ENCODE results near the gene EDA. TPM values are rescaled to one million over a fixed set of nuclear protein-coding genes. Genes with fewer than 3 reads are reported as not detected.

The EDA gene
- total and polyA plus RNA-seq, 5 donors = 10.0 to 26.1 (median 20.5) TPM

- ATAC-seq = peak; percentile 70 to 74
- Histone ChIP-seq H3K27ac (ENCODE audit: low read length) (no peak overlapping the region), H3K27me3 (ENCODE audit: control insufficient read depth, insufficient read depth) (no peaks in the 10 kb centered on the region), H3K4me1 (ENCODE audit: control insufficient read depth, insufficient read depth, low read length) (peaks cover 4% of the 10 kb centered on the region), H3K4me3 (ENCODE audit: low read length) (no peak overlapping the region), H3K9me3 (ENCODE audit: control insufficient read depth, low read length) (no peaks in the 10 kb centered on the region)
- intact Hi-C loops (cut with DNase I) = loop anchor here in 1 of 4 donors (10.0 kb wide), 1 partner anchor 411 kb away; the partner anchor contains the start of gene EDA
- no peak for DNase-seq
- WGBS = 17% methylated on average over 1 of the region's 1 CpG
These were observed 409.6 kb downstream of the EDA start for GRCh38 chrX:70025464-70025863.

GRCh38 chrX:70026112-70026850 lies 410.4 kb downstream of the EDA start:
- no peak for DNase-seq
- 34% methylated on average over 1 of the region's 1 CpG for WGBS
- H3K9me3 ChIP-seq (ENCODE audit: control insufficient read depth, low read length) = no peaks in the 10 kb centered on the region
- no peak overlapping the region for H3K27ac ChIP-seq (ENCODE audit: low read length)
- peak in 1 of 2 donors; percentile 38 for ATAC-seq
- intact Hi-C loops (cut with DNase I) = loop anchor here in 1 of 4 donors (10.0 kb wide), 1 partner anchor 411 kb away; the partner anchor contains the start of gene EDA
- H3K27me3 ChIP-seq (ENCODE audit: control insufficient read depth, insufficient read depth) = no peaks in the 10 kb centered on the region
- peaks cover 4% of the 10 kb centered on the region for H3K4me1 ChIP-seq (ENCODE audit: control insufficient read depth, insufficient read depth, low read length)
- no peak overlapping the region for H3K4me3 ChIP-seq (ENCODE audit: low read length)

- WGBS = 39% methylated on average over 4 of the region's 4 CpGs
- Histone ChIP-seq H3K4me3 (ENCODE audit: low read length) (no peak overlapping the region), H3K4me1 (ENCODE audit: control insufficient read depth, insufficient read depth, low read length) (peaks cover 4% of the 10 kb centered on the region), H3K27me3 (ENCODE audit: control insufficient read depth, insufficient read depth) (no peaks in the 10 kb centered on the region), H3K9me3 (ENCODE audit: control insufficient read depth, low read length) (no peaks in the 10 kb centered on the region), H3K27ac (ENCODE audit: low read length) (no peak overlapping the region)
- peak; percentile 19 to 37 for ATAC-seq
- no peak for DNase-seq
- intact Hi-C loops (cut with DNase I) = loop anchor here in 1 of 4 donors (10.0 kb wide), 1 partner anchor 412 kb away; the partner anchor contains the start of gene EDA
These were observed 410.9 kb downstream of the EDA start for GRCh38 chrX:70026851-70027200.

GRCh38 chrX:70029863-70030262 lies 413.9 kb downstream of the EDA start:
- Histone ChIP-seq H3K9me3 (ENCODE audit: control insufficient read depth, low read length) (no peaks in the 10 kb centered on the region), H3K27ac (ENCODE audit: low read length) (no peak overlapping the region), H3K27me3 (ENCODE audit: control insufficient read depth, insufficient read depth) (no peaks in the 10 kb centered on the region), H3K4me1 (ENCODE audit: control insufficient read depth, insufficient read depth, low read length) (peaks cover 4% of the 10 kb centered on the region), H3K4me3 (ENCODE audit: low read length) (no peak overlapping the region)
- intact Hi-C loops (cut with DNase I) = loop anchor here (2.0 to 10.0 kb wide), 5 partner anchors 67 to 495 kb away; partner anchors contain the start of gene EDA (in 1 of the 4)
- peak in 1 of 3 donors; percentile 41 for DNase-seq
- ATAC-seq = peak; percentile 18 to 22
- WGBS = 41% methylated on average over 4 of the region's 4 CpGs

- H3K27me3 ChIP-seq (ENCODE audit: control insufficient read depth, insufficient read depth) = no peaks in the 10 kb centered on the region
- DNase-seq (peak in 1 of 3 donors; percentile 55), ATAC-seq (peak; percentile 55 to 65)
- no peaks in the 10 kb centered on the region for H3K9me3 ChIP-seq (ENCODE audit: control insufficient read depth, low read length)
- intact Hi-C loops (cut with DNase I) = loop anchor here (2.0 to 10.0 kb wide), 4 partner anchors 67 to 496 kb away; no protein-coding TSS in a partner anchor
- H3K4me3 ChIP-seq (ENCODE audit: low read length) = no peak overlapping the region
- no peak overlapping the region for H3K27ac ChIP-seq (ENCODE audit: low read length)
- WGBS = 2% methylated on average over 4 of the region's 4 CpGs
- peaks cover 3% of the 10 kb centered on the region for H3K4me1 ChIP-seq (ENCODE audit: control insufficient read depth, insufficient read depth, low read length)
These were observed 414.4 kb downstream of the EDA start for GRCh38 chrX:70030301-70030767.

- Histone ChIP-seq H3K27me3 (ENCODE audit: control insufficient read depth, insufficient read depth) (no peaks in the 10 kb centered on the region), H3K9me3 (ENCODE audit: control insufficient read depth, low read length) (no peaks in the 10 kb centered on the region), H3K4me3 (ENCODE audit: low read length) (no peak overlapping the region), H3K4me1 (ENCODE audit: control insufficient read depth, insufficient read depth, low read length) (no peaks in the 10 kb centered on the region), H3K27ac (ENCODE audit: low read length) (no peak overlapping the region)
- DNase-seq (no peak), ATAC-seq (no peak)
- 26% methylated on average over 2 of the region's 2 CpGs for WGBS
- intact Hi-C loops (cut with DNase I) = loop anchor here (5.0 to 10.0 kb wide), 3 partner anchors 65 to 498 kb away; no protein-coding TSS in a partner anchor
These were observed 416.9 kb downstream of the EDA start for GRCh38 chrX:70032792-70033191.

- H3K4me3 ChIP-seq (ENCODE audit: low read length) = no peak overlapping the region
- H3K27me3 ChIP-seq (ENCODE audit: control insufficient read depth, insufficient read depth) = no peaks in the 10 kb centered on the region
- no peak overlapping the region for H3K27ac ChIP-seq (ENCODE audit: low read length)
- intact Hi-C loops (cut with DNase I) = loop anchor here (5.0 to 10.0 kb wide), 3 partner anchors 64 to 499 kb away; no protein-coding TSS in a partner anchor
- DNase-seq (peak in 2 of 3 donors; percentile 61 to 68), ATAC-seq (no peak)
- H3K9me3 ChIP-seq (ENCODE audit: control insufficient read depth, low read length) = no peaks in the 10 kb centered on the region
- no peaks in the 10 kb centered on the region for H3K4me1 ChIP-seq (ENCODE audit: control insufficient read depth, insufficient read depth, low read length)
- 63% methylated on average over 10 of the region's 10 CpGs for WGBS
These were observed 417.6 kb downstream of the EDA start for GRCh38 chrX:70033348-70034051.

- WGBS = 86% methylated on average over 4 of the region's 4 CpGs
- intact Hi-C loops (cut with DNase I) = loop anchor here (5.0 to 10.0 kb wide), 3 partner anchors 63 to 500 kb away; no protein-coding TSS in a partner anchor
- H3K4me1 ChIP-seq (ENCODE audit: control insufficient read depth, insufficient read depth, low read length) = no peaks in the 10 kb centered on the region
- no peaks in the 10 kb centered on the region for H3K27me3 ChIP-seq (ENCODE audit: control insufficient read depth, insufficient read depth)
- no peaks in the 10 kb centered on the region for H3K9me3 ChIP-seq (ENCODE audit: control insufficient read depth, low read length)
- H3K27ac ChIP-seq (ENCODE audit: low read length) = no peak overlapping the region
- ATAC-seq = no peak
- DNase-seq = no peak
- H3K4me3 ChIP-seq (ENCODE audit: low read length) = no peak overlapping the region
These were observed 418.7 kb downstream of the EDA start for GRCh38 chrX:70034646-70035045.

GRCh38 chrX:70038515-70038914 lies 422.6 kb downstream of the EDA start:
- ATAC-seq = no peak
- DNase-seq = no peak
- intact Hi-C loops (cut with DNase I) = loop anchor here in 1 of 4 donors (10.0 kb wide), 1 partner anchor 504 kb away; no protein-coding TSS in a partner anchor
- 93% methylated on average over 2 of the region's 2 CpGs for WGBS
- Histone ChIP-seq H3K4me3 (ENCODE audit: low read length) (no peak overlapping the region), H3K9me3 (ENCODE audit: control insufficient read depth, low read length) (no peaks in the 10 kb centered on the region), H3K27me3 (ENCODE audit: control insufficient read depth, insufficient read depth) (no peaks in the 10 kb centered on the region), H3K4me1 (ENCODE audit: control insufficient read depth, insufficient read depth, low read length) (peaks cover 2% of the 10 kb centered on the region), H3K27ac (ENCODE audit: low read length) (no peak overlapping the region)

- Histone ChIP-seq H3K27ac (ENCODE audit: low read length) (no peak overlapping the region), H3K27me3 (ENCODE audit: control insufficient read depth, insufficient read depth) (no peaks in the 10 kb centered on the region), H3K4me1 (ENCODE audit: control insufficient read depth, insufficient read depth, low read length) (peaks cover 2% of the 10 kb centered on the region), H3K9me3 (ENCODE audit: control insufficient read depth, low read length) (no peaks in the 10 kb centered on the region), H3K4me3 (ENCODE audit: low read length) (no peak overlapping the region)
- DNase-seq = peak in 1 of 3 donors; percentile 56
- no peak for ATAC-seq
- intact Hi-C loops (cut with DNase I) = loop anchor here in 1 of 4 donors (10.0 kb wide), 1 partner anchor 504 kb away; no protein-coding TSS in a partner anchor
- 96% methylated on average over 1 of the region's 1 CpG for WGBS
These were observed 423.0 kb downstream of the EDA start for GRCh38 chrX:70038951-70039350.
